SK-N-SH (cell line): ENCODE results near the gene TRPT1. TPM values are rescaled to one million over a fixed set of nuclear protein-coding genes. Genes with fewer than 3 reads are reported as not detected.

ENCODE experiments used
- CTCF ChIA-PET: fragments of 300-600, 350-600 bp; formaldehyde crosslinking; extraction: SDS; loops from one replicate; lab custom pipeline; 2021; lab: Yijun Ruan, JAX
- POLR2A ChIA-PET: fragments of 350-600 bp; sonication (Branson Sonifier 250); formaldehyde crosslinking; extraction: SDS; loops from one replicate; lab custom pipeline; 2020; ENCODE audit warnings: antibody characterized with exemption, inconsistent platforms; lab: Yijun Ruan, JAX
- DNase-seq: peaks from one replicate; pipeline ENCODE4 v3.0.0; 2012
- H2AFZ ChIP-seq: fragments of 200-600 bp; sonication (generic); 2 replicates; pipeline ENCODE4 v1.8.1; 2016; ENCODE audit warnings: antibody characterized with exemption, mild to moderate bottlenecking, low read depth
- H3F3A ChIP-seq: fragments of 200-600 bp; sonication (generic); replicated peaks from 2 replicates; pipeline ENCODE3; 2016; ENCODE audit warnings: antibody characterized with exemption, mild to moderate bottlenecking; ENCODE audit not compliant: insufficient read depth
- H3K27ac ChIP-seq, 2 experiments: fragments of 200-500 bp in 1 of 2; fragments of 200-600 bp in 1 of 2; sonication (Bioruptor generic) in 1 of 2; sonication (generic), shearing (Covaris generic) in 1 of 2; 2 replicates each; pipeline versions ENCODE4 v1.5.1 to v1.6.1; 2014 to 2016; ENCODE audit warnings: low read depth in 2 of 2, inconsistent platforms in 1 of 2, low read length in 1 of 2, mild to moderate bottlenecking in 1 of 2, mixed read lengths in 1 of 2
- H3K27me3 ChIP-seq: fragments of 200-600 bp; sonication (generic), shearing (Covaris generic); 2 replicates; pipeline ENCODE4 v1.6.1; 2016; ENCODE audit warnings: mixed run types; ENCODE audit not compliant: insufficient read depth
- H3K36me3 ChIP-seq, 2 experiments: fragments of 200-500 bp in 1 of 2; fragments of 200-600 bp in 1 of 2; sonication (Bioruptor generic) in 1 of 2; sonication (generic) in 1 of 2; replicated peaks in 1 of 2; 2 replicates each; pipeline versions ENCODE3 to v1.5.1; 2014 to 2016; ENCODE audit warnings: low read length in 1 of 2, mild to moderate bottlenecking in 1 of 2; ENCODE audit not compliant: insufficient read depth in 2 of 2, control insufficient read depth in 1 of 2
- H3K4me1 ChIP-seq, 2 experiments: fragments of 200-500 bp in 1 of 2; fragments of 200-600 bp in 1 of 2; sonication (Bioruptor generic) in 1 of 2; sonication (generic), shearing (Covaris generic) in 1 of 2; 2 replicates each; pipeline versions ENCODE4 v1.5.1 to v1.6.1; 2014 to 2016; ENCODE audit warnings: low read depth in 1 of 2, low read length in 1 of 2, mixed run types in 1 of 2; ENCODE audit not compliant: insufficient read depth in 2 of 2, control insufficient read depth in 1 of 2
- H3K4me2 ChIP-seq: fragments of 200-600 bp; sonication (generic), shearing (Covaris generic); 2 replicates; pipeline ENCODE4 v1.6.1; 2017; ENCODE audit warnings: mixed run types
- H3K4me3 ChIP-seq, 2 experiments: fragments of 200-500 bp in 1 of 2; fragments of 200-600 bp in 1 of 2; sonication (Bioruptor generic) in 1 of 2; sonication (generic), shearing (Covaris generic) in 1 of 2; 2 replicates each; pipeline versions ENCODE4 v1.5.1 to v1.8.1; 2014 to 2016; ENCODE audit warnings: low read depth in 2 of 2, inconsistent platforms in 1 of 2, low read length in 1 of 2, mild to moderate bottlenecking in 1 of 2, mixed read lengths in 1 of 2, moderate library complexity in 1 of 2
- H3K79me2 ChIP-seq: fragments of 200-600 bp; sonication (generic); 2 replicates; pipeline ENCODE4 v1.8.1; 2017; ENCODE audit warnings: mild to moderate bottlenecking; ENCODE audit not compliant: insufficient read depth
- H3K9ac ChIP-seq: fragments of 200-600 bp; sonication (generic); 2 replicates; pipeline ENCODE4 v1.6.1; 2017; ENCODE audit warnings: mixed run types
- H3K9me2 ChIP-seq: fragments of 200-600 bp; sonication (generic); 2 replicates; pipeline ENCODE4 v1.6.1; 2017; ENCODE audit warnings: mixed run types
- H3K9me3 ChIP-seq: fragments of 200-600 bp; sonication (generic); 2 replicates; pipeline ENCODE4 v1.6.1; 2017; ENCODE audit warnings: mixed run types, mild to moderate bottlenecking, moderate library complexity
- H4K20me1 ChIP-seq: fragments of 200-600 bp; sonication (generic); 2 replicates; pipeline ENCODE4 v1.6.1; 2017; ENCODE audit warnings: mild to moderate bottlenecking, mixed run types; ENCODE audit not compliant: insufficient read depth
- CTCF ChIP-seq: fragments of 200-600 bp; sonication (generic); IDR thresholded peaks from 2 replicates; pipeline ENCODE4 v1.6.1; 2017; ENCODE audit warnings: antibody characterized with exemption, mild to moderate bottlenecking, moderate library complexity
- FOXM1 ChIP-seq: IDR thresholded peaks from 2 replicates; pipeline ENCODE4 v1.4.0; 2012; ENCODE audit warnings: low read depth, mild to moderate bottlenecking
- IRF3 ChIP-seq: fragments of 150-350 bp; IDR thresholded peaks from 2 replicates; pipeline ENCODE4 v1.6.1; 2016; ENCODE audit warnings: mild to moderate bottlenecking, low read depth, low read length
- JUND ChIP-seq: IDR thresholded peaks from 2 replicates; pipeline ENCODE4 v1.4.0; 2012
- MAX ChIP-seq: IDR thresholded peaks from 2 replicates; pipeline ENCODE4 v1.4.0; 2012; ENCODE audit warnings: low read depth
- MXI1 ChIP-seq: IDR thresholded peaks from 2 replicates; pipeline ENCODE4 v1.6.1; 2012; ENCODE audit warnings: mild to moderate bottlenecking, low read depth, low read length, improper control_type of control experiment
- PBX3 ChIP-seq: IDR thresholded peaks from 2 replicates; pipeline ENCODE4; 2012
- POLR2AphosphoS5 ChIP-seq: IDR thresholded peaks from 2 replicates; pipeline ENCODE4 v1.6.1; 2012; ENCODE audit warnings: low read depth, low read length
- RAD21 ChIP-seq: IDR thresholded peaks from 2 replicates; pipeline ENCODE4 v1.6.1; 2012; ENCODE audit warnings: mild to moderate bottlenecking, low read length
- REST ChIP-seq: IDR thresholded peaks from 2 replicates; pipeline ENCODE4 v1.6.1; 2012; ENCODE audit warnings: mild to moderate bottlenecking, low read depth, low read length, moderate library complexity
- TAF1 ChIP-seq: IDR thresholded peaks from 2 replicates; pipeline ENCODE4 v1.6.1; 2012; ENCODE audit warnings: low read depth, mild to moderate bottlenecking, low read length, moderate library complexity, borderline replicate concordance
- TCF12 ChIP-seq: IDR thresholded peaks from 2 replicates; pipeline ENCODE4 v1.4.0; 2012
- YY1 ChIP-seq: IDR thresholded peaks from 2 replicates; pipeline ENCODE4 v1.4.0; 2012; ENCODE audit warnings: low read depth, mild to moderate bottlenecking
- WGBS: methylation state at CpG from one replicate; pipeline ENCODE4 v1.1.6; 2017; ENCODE audit warnings: low lambda C conversion rate; 5-methylcytosine and 5-hydroxymethylcytosine counted together
- polyA plus RNA-seq, 3 experiments: library from polyadenylated mRNA; depleted of rRNA; stranded (reverse); fragments of >200 nt; gene quantifications; 2 replicates each; pipeline ENCODE4 v1.2.3, GENCODE V29; 2012

TRPT1 gene
- polyA plus RNA-seq, 1 of the 3 experiments (the other 2 are of a cell fraction) = 62.4 TPM

- TF ChIP-seq MAX = no peak
- TF ChIP-seq RAD21 = no peak
- no peak for TF ChIP-seq REST
- TF ChIP-seq JUND = no peak
- no peak for TF ChIP-seq POLR2AphosphoS5
Observed at GRCh38 chr11:64231546-64231945, 5.6 kb upstream of the TRPT1 start (continued).

- no peaks in the 10 kb centered on the region for H3K9me2 ChIP-seq
- no peaks in the 10 kb centered on the region for H3K27me3 ChIP-seq
- TF ChIP-seq TCF12 = no peak
- peak overlapping the region; percentile 90 for H3K4me2 ChIP-seq
- 23% methylated on average over 8 of the region's 8 CpGs for WGBS
- POLR2A ChIA-PET = interaction anchor here (1.2 kb wide), 2 partner anchors 10 to 15 kb away, joined by 3 read pairs; partner anchors contain the start of genes FKBP2 and PPP1R14B
- H3K9ac ChIP-seq = peak overlapping the region; percentile 77
- peaks cover 20% of the 10 kb centered on the region for H3F3A ChIP-seq
- H3K4me3 ChIP-seq = peak overlapping the region; percentile 73 to 75
- peaks cover 0 to 4% of the 10 kb centered on the region in 2 experiments for H3K36me3 ChIP-seq
- CTCF ChIA-PET = interaction anchor here (1.5 to 3.4 kb wide), 3 partner anchors 15 to 74 kb away, joined by 5 to 15 read pairs (median 5); partner anchors contain the start of genes ESRRA and PLCB3
- no peaks in the 10 kb centered on the region for H4K20me1 ChIP-seq
- H3K27ac ChIP-seq = peak overlapping the region; percentile 54 to 92; a peak in 3 of 4 replicates
- H2AFZ ChIP-seq = peak overlapping the region; percentile 82; the same call in 1 of the 2 replicates
- peak; percentile 44 for DNase-seq
- H3K4me1 ChIP-seq = peaks cover 20 to 57% of the 10 kb centered on the region in 2 experiments; a peak in 2 of 4 replicates
- H3K9me3 ChIP-seq = no peaks in the 10 kb centered on the region
- peaks cover 49% of the 10 kb centered on the region for H3K79me2 ChIP-seq
Observed at GRCh38 chr11:64230985-64231365, 5.0 kb upstream of the TRPT1 start.

GRCh38 chr11:64230171-64230984 lies 4.4 kb upstream of the TRPT1 start, which contains the start of gene DNAJC4:
DNAJC4 (plus strand) TSS chr11:64230548; CDS start chr11:64230855, 307 bp downstream.
- Histone ChIP-seq H3K4me3 (peak within 1 kb of the TSS; percentile 73 to 75), H3K4me1 (peaks cover 17 to 52% of the 10 kb centered on the region in 2 experiments; a peak in 2 of 4 replicates), H3K4me2 (peak within 1 kb of the TSS; percentile 90), H3K36me3 (peaks cover 0 to 4% of the 10 kb centered on the region in 2 experiments), H3K9me3 (no peaks in the 10 kb centered on the region), H3K9ac (peak within 1 kb of the TSS; percentile 77), H3K79me2 (peaks cover 50% of the 10 kb centered on the region), H3K27me3 (no peaks in the 10 kb centered on the region), H3F3A (peaks cover 20% of the 10 kb centered on the region), H3K9me2 (no peaks in the 10 kb centered on the region), H3K27ac (peak within 1 kb of the TSS; percentile 54 to 92; a peak in 3 of 4 replicates), H2AFZ (peak within 1 kb of the TSS; percentile 82; the same call in 1 of the 2 replicates), H4K20me1 (no peaks in the 10 kb centered on the region)
- POLR2A ChIA-PET = interaction anchor here (0.8 to 1.2 kb wide), 3 partner anchors 10 to 16 kb away, joined by 3 read pairs; partner anchors contain the start of genes FKBP2 and PPP1R14B
- 2% methylated on average over 28 of the region's 62 CpGs for WGBS
- peak; percentile 93 for DNase-seq
- no peak for TF ChIP-seq CTCF
- TF ChIP-seq FOXM1 = 0 out of 2 replicates have a peak, but pooled peaks have one; percentile 23
- TF ChIP-seq POLR2AphosphoS5 = 0 out of 2 replicates have a peak, but pooled peaks have one; percentile 32
- peak; percentile 75; the same call in 1 of the 2 replicates for TF ChIP-seq YY1
- TF ChIP-seq PBX3 = peak; percentile 60
- TF ChIP-seq TAF1 = 0 out of 2 replicates have a peak, but pooled peaks have one; percentile 28
- TF ChIP-seq JUND = no peak
- TF ChIP-seq MXI1 = peak; percentile 75
- 0 out of 2 replicates have a peak, but pooled peaks have one; percentile 3 for TF ChIP-seq TCF12
- TF ChIP-seq IRF3 = peak; percentile 23; the same call in 1 of the 2 replicates
- CTCF ChIA-PET = interaction anchor here (1.5 to 2.3 kb wide), 2 partner anchors 15 to 74 kb away, joined by 5 read pairs; partner anchors contain the start of gene ESRRA
